HL-60 (cell line): ENCODE measurements around the gene TMEM151B.

Source experiments
- DNase-seq, 2 experiments: peaks; one replicate each; pipeline ENCODE4 v3.0.0-alpha.2; 2010 to 2020; ENCODE audit warnings: low read depth in 1 of 2, low spot score in 1 of 2
- H3K27ac ChIP-seq: fragments of 250-450 bp; sonication (Bioruptor Pico); replicated peaks from 2 replicates; pipeline ENCODE4 v1.5.1; 2020; ENCODE audit warnings: mild to moderate bottlenecking, moderate library complexity
- H3K27me3 ChIP-seq: fragments of 250-450 bp; sonication (Bioruptor Pico); 2 replicates; pipeline ENCODE4 v1.5.1; 2021; ENCODE audit warnings: mild to moderate bottlenecking, moderate library complexity; ENCODE audit not compliant: insufficient read depth, poor library complexity, severe bottlenecking
- H3K4me3 ChIP-seq: replicated peaks from 2 replicates; pipeline ENCODE4 v1.5.1; 2011; ENCODE audit warnings: mild to moderate bottlenecking, control low read depth, low read length; ENCODE audit not compliant: insufficient read depth
- CTCF ChIP-seq: IDR thresholded peaks from one replicate; pipeline ENCODE4 v1.5.1; 2011; ENCODE audit warnings: low read length, control low read depth, inconsistent platforms; ENCODE audit not compliant: insufficient read depth
- GABPA ChIP-seq: IDR thresholded peaks from 2 replicates; pipeline ENCODE4 v1.6.1; 2012; ENCODE audit warnings: low read depth
- POLR2AphosphoS5 ChIP-seq: IDR thresholded peaks from 2 replicates; pipeline ENCODE4 v1.6.1; 2012; ENCODE audit warnings: low read depth
- REST ChIP-seq: IDR thresholded peaks from 2 replicates; pipeline ENCODE4 v1.6.1; 2012; ENCODE audit warnings: low read depth; ENCODE audit not compliant: insufficient replicate concordance
- SPI1 ChIP-seq: IDR thresholded peaks from 2 replicates; pipeline ENCODE4 v1.6.1; 2012; ENCODE audit warnings: low read depth, mild to moderate bottlenecking, borderline replicate concordance

The TMEM151B gene

GRCh38 chr6:44285552-44286284, 15.5 kb downstream of the TMEM151B start:
- no peak overlapping the region for H3K4me3 ChIP-seq
- TF ChIP-seq GABPA (no peak), POLR2AphosphoS5 (no peak), REST (peak; percentile 95)
- H3K27me3 ChIP-seq: peaks cover 11% of the 10 kb centered on the region
- no peak overlapping the region for H3K27ac ChIP-seq
- DNase-seq: no peak

- Histone ChIP-seq H3K4me3 (no peak overlapping the region), H3K27ac (no peak overlapping the region), H3K27me3 (peaks cover 11% of the 10 kb centered on the region)
- TF ChIP-seq GABPA (no peak), REST (no peak), CTCF (no peak), SPI1 (no peak), POLR2AphosphoS5 (no peak)
- no peak for DNase-seq
Measured at GRCh38 chr6:44286285-44286565, 16.0 kb downstream of the TMEM151B start.

- peaks cover 11% of the 10 kb centered on the region for H3K27me3 ChIP-seq
- no peak overlapping the region for H3K4me3 ChIP-seq
- no peak for DNase-seq
- H3K27ac ChIP-seq: no peak overlapping the region
- TF ChIP-seq POLR2AphosphoS5: no peak
- no peak for TF ChIP-seq SPI1
- TF ChIP-seq REST: no peak
- TF ChIP-seq CTCF: no peak
- TF ChIP-seq GABPA: no peak
Measured at GRCh38 chr6:44286747-44287146, 16.5 kb downstream of the TMEM151B start.

- Histone ChIP-seq H3K4me3 (no peak overlapping the region), H3K27ac (no peak overlapping the region), H3K27me3 (peaks cover 16% of the 10 kb centered on the region)
- DNase-seq: no peak
- TF ChIP-seq REST (no peak), SPI1 (no peak), CTCF (no peak), GABPA (no peak), POLR2AphosphoS5 (no peak)
Measured at GRCh38 chr6:44289726-44290260, 19.5 kb downstream of the TMEM151B start.
